H9 (cell line): ENCODE results near the gene OVAAL. TPM values are rescaled to one million over a fixed set of nuclear protein-coding genes. Genes with fewer than 3 reads are reported as not detected.

Experiments
- DNase-seq: peaks from one replicate; pipeline ENCODE4 v3.0.0-alpha.2; 2017
- H2AFZ ChIP-seq: one replicate; pipeline ENCODE4 v1.6.1; 2013; ENCODE audit warnings: mild to moderate bottlenecking, low read length, control low read depth, moderate library complexity
- H2AK5ac ChIP-seq: 2 replicates; pipeline ENCODE4 v1.6.1; 2013; ENCODE audit warnings: low read length, control low read depth, mixed read lengths; ENCODE audit not compliant: insufficient read length
- H2BK120ac ChIP-seq: one replicate; pipeline ENCODE4 v1.6.1; 2013; ENCODE audit warnings: low read depth, mild to moderate bottlenecking, low read length, control low read depth, inconsistent platforms; ENCODE audit not compliant: poor library complexity, severe bottlenecking
- H2BK12ac ChIP-seq: 2 replicates; pipeline ENCODE4 v1.6.1; 2013; ENCODE audit warnings: low read length, control low read depth, mixed read lengths, low read depth; ENCODE audit not compliant: insufficient read length
- H2BK15ac ChIP-seq: 2 replicates; pipeline ENCODE4 v1.6.1; 2013; ENCODE audit warnings: low read depth, low read length, control low read depth
- H2BK20ac ChIP-seq: one replicate; pipeline ENCODE4 v1.6.1; 2013; ENCODE audit warnings: low read depth, mild to moderate bottlenecking, low read length, control low read depth, inconsistent platforms; ENCODE audit not compliant: poor library complexity, severe bottlenecking
- H2BK5ac ChIP-seq: 2 replicates; pipeline ENCODE4 v1.6.1; 2013; ENCODE audit warnings: low read length, control low read depth, mixed read lengths; ENCODE audit not compliant: insufficient read length
- H3K14ac ChIP-seq: 2 replicates; pipeline ENCODE4 v1.6.1; 2013; ENCODE audit warnings: low read length, control low read depth; ENCODE audit not compliant: insufficient read depth
- H3K18ac ChIP-seq: 2 replicates; pipeline ENCODE4 v1.6.1; 2013; ENCODE audit warnings: low read depth, mild to moderate bottlenecking, mixed read lengths, low read length, control low read depth; ENCODE audit not compliant: insufficient read length
- H3K23ac ChIP-seq: 2 replicates; pipeline ENCODE4 v1.6.1; 2013; ENCODE audit warnings: low read length, control low read depth, mixed read lengths, low read depth; ENCODE audit not compliant: insufficient read length
- H3K23me2 ChIP-seq: 2 replicates; pipeline ENCODE4 v1.6.1; 2013; ENCODE audit warnings: low read depth, mild to moderate bottlenecking, mixed read lengths, low read length, control low read depth; ENCODE audit not compliant: insufficient read length, poor library complexity, severe bottlenecking
- H3K27ac ChIP-seq: 2 replicates; pipeline ENCODE4 v1.5.1; 2013; ENCODE audit warnings: low read length, control low read depth, mixed read lengths, low read depth; ENCODE audit not compliant: insufficient read length
- H3K27me3 ChIP-seq: 2 replicates; pipeline ENCODE4 v1.6.1; 2013; ENCODE audit warnings: low read length, control low read depth, inconsistent platforms; ENCODE audit not compliant: insufficient read depth
- H3K4ac ChIP-seq: 2 replicates; pipeline ENCODE4 v1.6.1; 2013; ENCODE audit warnings: low read depth, mild to moderate bottlenecking, control low read depth, inconsistent platforms, low read length, moderate library complexity
- H3K4me1 ChIP-seq: 2 replicates; pipeline ENCODE4 v1.6.1; 2013; ENCODE audit warnings: low read length, control low read depth, inconsistent platforms; ENCODE audit not compliant: insufficient read depth
- H3K4me2 ChIP-seq: 2 replicates; pipeline ENCODE4 v1.6.1; 2013; ENCODE audit warnings: low read length, control low read depth, mixed read lengths; ENCODE audit not compliant: insufficient read length, insufficient read depth
- H3K56ac ChIP-seq: 2 replicates; pipeline ENCODE4 v1.6.1; 2013; ENCODE audit warnings: low read depth, mild to moderate bottlenecking, mixed read lengths, low read length, control low read depth; ENCODE audit not compliant: insufficient read length
- H3K79me1 ChIP-seq: 2 replicates; pipeline ENCODE4 v1.6.1; 2013; ENCODE audit warnings: low read depth, mild to moderate bottlenecking, moderate library complexity, low read length, control low read depth, inconsistent platforms; ENCODE audit not compliant: insufficient read depth, poor library complexity, severe bottlenecking
- H3K79me2 ChIP-seq: 2 replicates; pipeline ENCODE4 v1.6.1; 2013; ENCODE audit warnings: low read length, control low read depth, inconsistent platforms; ENCODE audit not compliant: insufficient read depth
- H3K9ac ChIP-seq: 2 replicates; pipeline ENCODE4 v1.6.1; 2013; ENCODE audit warnings: low read length, control low read depth, mixed read lengths; ENCODE audit not compliant: insufficient read length; ENCODE audit errors: extremely low read depth
- H3K9me3 ChIP-seq: one replicate; pipeline ENCODE4 v1.6.1; 2013; ENCODE audit warnings: low read depth, low read length, inconsistent platforms; ENCODE audit not compliant: control insufficient read depth
- H3T11ph ChIP-seq: one replicate; pipeline ENCODE4 v1.6.1; 2013; ENCODE audit warnings: mild to moderate bottlenecking, low read length, control low read depth, inconsistent platforms
- H4K20me1 ChIP-seq: one replicate; pipeline ENCODE4 v1.6.1; 2013; ENCODE audit not compliant: control insufficient read depth, insufficient read length, insufficient read depth
- H4K5ac ChIP-seq: 2 replicates; pipeline ENCODE4 v1.6.1; 2013; ENCODE audit warnings: low read depth, mild to moderate bottlenecking, mixed read lengths, low read length, control low read depth; ENCODE audit not compliant: insufficient read length
- H4K8ac ChIP-seq: replicated peaks from 2 replicates; pipeline ENCODE4 v1.6.1; 2013; ENCODE audit warnings: low read length, control low read depth, mixed read lengths, low read depth; ENCODE audit not compliant: insufficient read length
- H4K91ac ChIP-seq: 2 replicates; pipeline ENCODE4 v1.6.1; 2013; ENCODE audit warnings: low read depth, mild to moderate bottlenecking, moderate library complexity, mixed read lengths, low read length, control low read depth; ENCODE audit not compliant: insufficient read length
- H3K27ac Mint-ChIP-seq, 3 experiments: 2 replicates in 2 of 3; 3 replicates in 1 of 3; pipeline ENCODE4 v1.8.0; 2020 to 2021; ENCODE audit warnings: mixed read lengths in 3 of 3, mild to moderate bottlenecking in 1 of 3, moderate library complexity in 1 of 3
- H3K27me3 Mint-ChIP-seq: 2 replicates; pipeline ENCODE4 v1.8.0; 2021; ENCODE audit warnings: low read depth, mild to moderate bottlenecking, moderate library complexity, mixed read lengths
- H3K36me3 Mint-ChIP-seq, 3 experiments: 2 replicates in 2 of 3; 3 replicates in 1 of 3; pipeline ENCODE4 v1.8.0; 2020 to 2021; ENCODE audit warnings: low read depth in 3 of 3, mixed read lengths in 3 of 3; ENCODE audit not compliant: insufficient read depth in 1 of 3
- H3K4me1 Mint-ChIP-seq, 2 experiments: 2 replicates each; pipeline ENCODE4 v1.8.0; 2020; ENCODE audit warnings: mixed read lengths in 2 of 2
- H3K4me3 Mint-ChIP-seq, 2 experiments: 2 replicates in 1 of 2; 3 replicates in 1 of 2; pipeline ENCODE4 v1.8.0; 2020 to 2021; ENCODE audit warnings: mild to moderate bottlenecking in 2 of 2, mixed read lengths in 2 of 2, moderate library complexity in 1 of 2
- H3K9me3 Mint-ChIP-seq, 2 experiments: 2 replicates in 1 of 2; 3 replicates in 1 of 2; pipeline ENCODE4 v1.8.0; 2020; ENCODE audit warnings: mild to moderate bottlenecking in 2 of 2, mixed read lengths in 2 of 2, moderate library complexity in 1 of 2
- CTCF ChIP-seq: fragments of 200-600 bp; sonication (generic); conservative IDR thresholded peaks from 3 replicates; pipeline ENCODE4 v1.8.0; 2021; ENCODE audit warnings: antibody characterized with exemption, mild to moderate bottlenecking
- WGBS: extraction: QIAGEN DNeasy Blood & Tissue Kit; methylation state at CpG from one replicate; pipeline ENCODE4 v1.1.7; 2013; ENCODE audit warnings: missing lambda C conversion rate, low lambda C conversion rate, mixed read lengths; ENCODE audit not compliant: insufficient read length; ENCODE audit errors: extremely low coverage; 5-methylcytosine and 5-hydroxymethylcytosine counted together
- total RNA-seq: library from RNA; stranded (reverse); gene quantifications from 2 replicates; pipeline ENCODE4 v1.2.1, GENCODE V29; 2021

The OVAAL gene
- total RNA-seq, 1 experiment from 2014 or later = not detected

GRCh38 chr1:180544050-180544449, 14.7 kb upstream of the OVAAL start:
- H3K4me1 Mint-ChIP-seq = peaks cover 13% of the 10 kb centered on the region in 2 experiments
- H3K4me2 ChIP-seq = no peak overlapping the region
- H3K18ac ChIP-seq = no peak overlapping the region
- H4K20me1 ChIP-seq = no peaks in the 10 kb centered on the region
- no peaks in the 10 kb centered on the region for H3K79me1 ChIP-seq
- no peaks in the 10 kb centered on the region for H3K36me3 Mint-ChIP-seq
- H3K4ac ChIP-seq = no peak overlapping the region
- no peak overlapping the region for H3K23ac ChIP-seq
- no peak overlapping the region for H2BK120ac ChIP-seq
- TF ChIP-seq CTCF = no peak
- H3K27me3 ChIP-seq = no peaks in the 10 kb centered on the region
- H3K27ac ChIP-seq = no peak overlapping the region
- no peak overlapping the region for H2BK20ac ChIP-seq
- peak overlapping the region in 1 of 3 experiments; percentile 66; a peak in 1 of 7 replicates for H3K27ac Mint-ChIP-seq
- H3K9ac ChIP-seq = no peak overlapping the region
- H3K79me2 ChIP-seq = no peaks in the 10 kb centered on the region
- no peak overlapping the region for H2BK15ac ChIP-seq
- no peak for DNase-seq
- H2AK5ac ChIP-seq = no peak overlapping the region
- no peak overlapping the region for H4K91ac ChIP-seq
- H2BK5ac ChIP-seq = no peak overlapping the region
- no peaks in the 10 kb centered on the region; the same call in 1 of the 2 replicates for H3K27me3 Mint-ChIP-seq
- H3K9me3 ChIP-seq = no peaks in the 10 kb centered on the region
- no peak overlapping the region for H3K14ac ChIP-seq
- no peaks in the 10 kb centered on the region for H3K23me2 ChIP-seq
- no peak overlapping the region for H3K4me3 Mint-ChIP-seq
- H3K4me1 ChIP-seq = peaks cover 4% of the 10 kb centered on the region; the same call in 1 of the 2 replicates
- H4K5ac ChIP-seq = no peak overlapping the region
- H3T11ph ChIP-seq = no peak overlapping the region
- H4K8ac ChIP-seq = no peak overlapping the region
- no CpG with 5 or more reads among the region's 4 CpGs for WGBS
- no peaks in the 10 kb centered on the region for H3K9me3 Mint-ChIP-seq
- no peak overlapping the region for H2BK12ac ChIP-seq
- H2AFZ ChIP-seq = no peak overlapping the region
- no peak overlapping the region for H3K56ac ChIP-seq
